T-helper 22 cell (primary cell): ENCODE data around the gene MALT1.
A peak's percentile ranks its signal among the peaks of the same experiment; 100 is the strongest.
"Not testable (repeated sequence)": the region's sequence is repeated elsewhere in the genome, so short reads cannot be mapped to it uniquely, and the experiment has no call there.

Experiments used
- DNase-seq: peaks from one replicate; pipeline ENCODE4 v3.0.0-alpha.2; 2020; ENCODE audit warnings: low read depth

MALT1 gene

GRCh38 chr18:58776541-58776940, 105.3 kb downstream of the MALT1 start:
- not testable (repeated sequence) for DNase-seq

DNA sequence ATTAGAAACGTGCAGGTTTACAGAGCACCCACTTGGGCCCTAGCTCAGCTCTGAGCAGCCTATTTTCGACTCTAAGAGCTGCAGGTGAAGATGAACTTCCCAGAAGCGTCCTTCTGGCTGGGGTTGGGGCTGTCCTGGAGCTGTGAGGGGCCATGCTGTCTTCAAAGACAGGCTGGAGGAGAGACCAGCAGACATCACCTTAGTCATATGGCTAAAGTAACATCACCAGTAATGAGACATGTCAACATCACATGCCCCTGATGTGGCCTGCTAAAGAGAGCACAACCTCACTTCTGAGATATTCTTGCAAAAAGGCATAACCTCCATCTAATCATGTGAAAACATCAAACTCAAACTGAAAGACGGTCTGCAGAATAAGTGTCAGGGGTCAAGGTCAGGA, 106.2 kb downstream of the MALT1 start:
- DNase-seq, result no peak

GRCh38 chr18:58779529-58779928, 108.3 kb downstream of the MALT1 start:
- DNase-seq, result no peak

DNA sequence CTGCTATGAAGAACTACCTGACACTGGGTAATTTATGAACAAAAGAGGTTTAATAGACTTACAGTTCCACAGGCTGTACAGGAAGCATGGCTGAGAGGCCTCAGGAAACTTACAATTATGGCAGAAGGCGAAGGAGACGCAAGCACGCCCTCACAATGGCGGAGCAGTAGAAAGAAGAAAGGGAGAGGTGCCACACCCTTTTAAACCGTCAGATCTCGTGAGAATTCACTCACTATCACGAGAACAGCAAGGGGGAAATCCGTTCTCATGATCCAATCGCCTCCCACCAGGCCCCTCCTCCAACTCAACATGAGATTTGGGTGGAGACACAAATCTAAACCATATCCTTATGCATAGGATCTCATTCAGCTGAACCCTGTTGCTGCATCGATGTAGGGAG, 108.8 kb downstream of the MALT1 start:
- DNase-seq, result no peak

- DNase-seq, result peak; percentile 31
Measured at GRCh38 chr18:58781627-58782194, 110.4 kb downstream of the MALT1 start.

DNA sequence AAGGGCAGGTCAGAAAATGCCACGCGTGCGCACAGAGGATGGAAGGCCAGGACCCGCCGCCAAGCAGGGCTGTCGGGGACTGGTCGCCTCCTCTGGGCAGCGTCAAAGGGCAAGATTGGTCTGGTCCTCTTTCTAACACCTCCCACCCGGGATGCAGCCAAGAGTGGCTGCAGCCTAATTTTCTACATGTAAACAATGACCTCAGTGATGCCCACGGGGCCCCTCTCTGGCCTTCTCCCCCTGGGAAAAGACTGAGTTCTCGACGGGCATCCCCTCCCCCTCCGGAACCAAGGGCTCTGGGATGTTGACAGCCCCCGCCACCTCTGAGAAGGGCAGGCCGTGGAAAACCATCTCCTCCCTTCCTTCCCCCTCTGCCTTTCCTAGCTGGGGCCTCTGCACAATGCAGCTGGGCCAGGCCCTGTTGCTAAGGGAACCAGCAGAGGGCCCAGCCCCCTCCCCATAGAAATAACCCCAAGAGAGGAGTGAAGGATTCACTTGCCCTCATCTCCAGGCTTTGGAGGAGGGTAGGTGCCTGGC, 113.4 kb downstream of the MALT1 start:
- no peak for DNase-seq

- DNase-seq, result no peak
Measured at GRCh38 chr18:58785171-58785805, 114.0 kb downstream of the MALT1 start.

- no peak for DNase-seq
Measured at GRCh38 chr18:58785870-58786269, 114.6 kb downstream of the MALT1 start.

DNA sequence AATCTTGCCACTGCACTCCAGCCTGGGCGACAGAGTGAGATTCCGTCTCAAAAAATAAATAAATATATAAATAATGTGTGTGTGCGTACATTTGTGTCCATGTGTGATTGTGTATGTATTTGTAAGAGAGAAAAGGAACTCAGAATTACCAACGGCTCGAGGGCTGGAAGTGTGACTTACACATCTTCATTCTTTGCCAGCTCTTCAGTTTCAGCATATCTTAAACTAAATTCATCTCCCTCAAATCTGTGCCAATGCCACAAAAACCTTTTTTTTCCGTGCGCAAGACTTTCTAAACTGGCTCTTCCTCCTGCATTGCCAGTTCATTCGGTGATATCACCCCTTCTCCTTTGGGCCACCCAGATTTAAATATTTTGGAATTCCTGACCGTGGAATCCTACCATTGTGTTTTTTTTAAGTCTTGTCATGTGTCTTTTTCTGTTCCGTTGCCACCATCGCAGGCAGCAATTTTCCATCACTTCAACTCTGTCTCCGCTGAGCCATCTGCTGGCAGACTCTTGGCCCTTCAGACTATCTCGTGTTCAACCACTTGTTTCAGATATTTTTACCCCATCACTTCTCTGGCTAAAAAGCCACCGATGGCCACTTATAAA, 116.4 kb downstream of the MALT1 start:
- no peak for DNase-seq

GRCh38 chr18:58788470-58788869, 117.2 kb downstream of the MALT1 start:
- DNase-seq, result no peak

DNA sequence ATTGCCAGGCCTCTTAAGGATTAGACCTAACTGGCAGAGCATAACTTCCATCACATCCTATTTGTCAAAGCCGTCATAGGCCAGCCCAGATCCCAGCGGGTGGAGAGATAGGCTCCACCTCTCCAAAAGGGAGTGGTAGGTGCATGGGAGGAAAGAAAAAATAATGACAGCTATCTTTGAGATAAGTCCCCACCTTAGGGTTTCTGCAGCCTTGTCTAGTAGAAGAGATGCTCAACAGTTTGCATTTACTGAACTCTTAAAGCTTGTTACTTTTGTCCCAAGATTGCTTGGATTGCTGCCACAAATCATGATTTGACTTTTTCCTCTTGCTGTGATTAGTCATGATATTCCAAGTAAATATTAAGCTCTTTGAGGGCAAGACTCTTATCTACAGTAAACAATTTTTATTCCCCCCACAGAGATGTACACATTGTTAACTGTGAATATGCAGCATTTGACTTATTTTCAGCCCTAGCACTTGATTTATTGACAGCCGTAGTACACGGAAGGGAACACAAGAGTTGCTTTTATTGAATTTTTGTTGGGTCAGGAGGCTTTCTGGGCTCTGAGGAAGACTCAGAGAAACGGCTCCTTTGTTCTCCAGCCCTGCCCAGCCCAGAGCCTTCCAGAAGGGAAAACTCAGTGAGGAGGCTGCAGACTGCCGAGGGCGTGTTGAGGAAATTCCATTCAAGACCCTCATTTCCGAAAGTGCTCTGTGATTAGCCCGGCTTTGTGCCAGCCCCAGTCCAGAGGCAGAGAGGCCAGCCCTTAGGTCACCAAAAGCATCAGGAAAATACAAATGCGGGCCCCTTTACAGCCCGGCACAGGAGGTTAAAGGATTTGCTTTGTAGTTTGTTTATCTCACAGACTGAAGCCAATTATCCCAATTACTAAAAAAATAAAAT, 118.0 kb downstream of the MALT1 start:
- DNase-seq, result no peak

- no peak for DNase-seq
Measured at GRCh38 chr18:58789876-58790240, 118.6 kb downstream of the MALT1 start.

DNA sequence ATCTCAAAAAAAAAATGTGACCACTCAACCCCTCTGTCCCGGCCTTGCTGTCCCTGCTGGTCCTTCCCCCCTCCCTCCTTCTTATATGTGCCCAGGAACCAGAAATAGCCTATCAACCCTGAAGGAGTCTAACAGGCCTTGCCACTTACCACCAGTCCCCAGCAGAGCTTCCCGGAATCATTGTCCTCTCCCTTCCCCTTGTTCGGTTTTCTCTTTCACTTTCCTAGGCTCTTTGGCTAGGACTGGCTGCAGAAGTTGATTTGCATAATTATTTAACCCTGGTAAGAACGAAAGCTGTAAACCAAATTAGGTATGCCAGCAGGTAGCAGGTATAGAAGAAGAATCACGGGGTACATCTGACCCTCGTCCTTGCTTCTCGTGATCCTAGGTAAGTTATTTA, 120.8 kb downstream of the MALT1 start:
- DNase-seq, result no peak

DNA sequence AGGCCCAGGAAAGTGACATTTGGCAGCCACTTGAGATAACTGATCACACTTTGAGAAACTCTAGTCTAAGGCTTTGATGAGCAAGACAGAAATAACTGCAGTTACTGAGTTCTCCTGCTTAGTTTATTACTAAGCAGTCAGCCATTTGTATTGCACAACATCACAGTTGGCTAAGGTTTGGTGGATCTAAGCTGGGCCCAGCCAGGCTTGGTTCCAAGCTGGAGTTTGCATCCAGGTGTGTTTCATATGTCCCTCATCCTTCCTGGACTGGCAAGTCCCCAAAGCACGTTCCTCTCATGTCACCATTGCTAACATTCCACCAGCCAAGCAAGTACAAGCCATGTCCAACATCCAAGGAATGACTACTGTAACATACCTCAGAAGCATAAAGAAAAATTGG, 122.1 kb downstream of the MALT1 start:
- DNase-seq, result no peak

GRCh38 chr18:58796220-58796619, 125.0 kb downstream of the MALT1 start:
- no peak for DNase-seq

DNA sequence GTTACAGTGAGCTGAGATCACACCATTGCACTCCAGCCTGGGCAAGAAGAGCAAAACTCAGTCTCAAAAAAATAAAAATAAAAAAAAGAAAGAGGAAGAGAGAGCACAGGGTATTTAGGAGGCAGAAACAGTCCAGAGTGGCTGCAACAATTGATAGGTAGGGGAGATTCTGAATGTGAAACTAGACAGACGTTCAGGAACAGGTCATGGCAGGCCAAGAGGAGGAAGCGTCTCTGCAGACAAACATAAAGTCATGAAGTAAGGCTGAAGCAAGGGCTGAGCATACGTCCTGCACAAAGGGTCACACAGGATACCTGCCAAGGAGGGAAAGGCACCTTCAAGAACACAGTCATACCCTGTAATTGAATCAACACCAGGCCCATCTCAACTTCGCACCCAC, 129.3 kb downstream of the MALT1 start:
- no peak for DNase-seq

- no peak for DNase-seq
Measured at GRCh38 chr18:58802959-58803358, 131.7 kb downstream of the MALT1 start.

GRCh38 chr18:58803978-58804377, 132.7 kb downstream of the MALT1 start:
- DNase-seq, result no peak
